ENCODE measurements around the gene USP53. TPM values are rescaled to one million over a fixed set of nuclear protein-coding genes. Genes with fewer than 3 reads are reported as not detected.
"Not testable (repeated sequence)": the region's sequence is repeated elsewhere in the genome, so short reads cannot be mapped to it uniquely, and the experiment has no call there.

The USP53 gene
- total RNA-seq, 1 experiment from 2014 or later = 16.9 TPM

DNA sequence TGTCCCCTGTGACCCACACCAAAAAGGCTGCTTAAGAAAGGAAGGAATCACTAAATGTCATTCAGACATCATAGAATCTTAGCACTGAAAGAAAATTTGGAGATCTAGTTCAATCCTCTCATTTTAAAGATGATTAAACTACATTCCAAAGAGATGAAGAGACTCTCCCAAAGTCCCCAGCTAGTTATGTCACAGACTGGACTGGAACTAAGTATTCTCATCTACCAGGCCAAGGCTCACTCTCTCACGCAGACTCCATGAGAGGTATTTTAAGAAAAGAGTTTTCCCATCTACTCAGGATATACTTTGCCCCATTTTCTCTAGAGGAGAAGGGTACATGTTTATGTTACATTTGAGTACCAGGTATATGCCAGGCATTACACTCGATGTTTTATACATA lies 102.5 kb downstream of the USP53 start:
- DNase-seq (ENCODE audit: low spot score) = no peak

- DNase-seq (ENCODE audit: low spot score) = no peak
These were observed 105.5 kb downstream of the USP53 start for GRCh38 chr4:119317990-119318389.

DNA sequence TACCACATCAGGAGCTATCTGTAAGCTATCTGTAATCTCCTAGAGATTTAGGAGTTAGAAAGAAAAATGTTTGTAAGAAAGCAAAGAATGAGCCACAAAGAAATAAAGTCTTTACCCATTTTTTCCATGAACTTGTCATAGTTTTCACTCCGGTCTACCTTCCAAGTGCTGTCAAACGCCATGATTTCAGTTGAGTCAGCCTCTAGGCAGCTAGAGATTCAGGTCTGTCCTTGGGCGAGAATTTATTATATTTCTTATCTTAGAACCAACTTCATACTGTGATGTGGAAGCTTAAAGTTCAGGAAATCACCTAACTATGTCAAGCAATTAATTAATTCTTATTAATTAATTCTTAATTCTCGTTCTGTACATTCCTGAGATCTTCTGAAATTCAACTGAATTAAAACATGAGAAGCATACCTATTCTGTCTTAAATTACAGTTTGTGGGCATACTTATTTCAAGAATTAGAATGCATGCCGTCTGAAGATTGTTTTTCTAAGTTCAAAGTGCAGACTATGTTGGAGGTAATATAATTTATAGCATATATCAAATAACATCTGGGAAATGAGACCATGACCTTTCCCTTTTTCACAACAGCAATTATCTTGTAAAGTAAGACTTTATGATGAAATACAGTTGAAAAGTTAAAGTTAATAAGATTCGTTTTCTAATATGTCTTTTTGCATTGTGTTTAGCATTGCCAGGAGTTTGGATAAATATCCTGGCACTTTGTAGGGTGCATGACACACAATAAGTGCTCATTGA lies 109.6 kb downstream of the USP53 start, which contains the start of gene FABP2:
TSS of gene FABP2 (minus strand) at position 218 of the 767 bp plus-strand sequence. CDS start at position 182, 36 bp downstream.
- no peak for DNase-seq (ENCODE audit: low spot score)

GRCh38 chr4:119328695-119329094 lies 116.2 kb downstream of the USP53 start:
- no peak for DNase-seq (ENCODE audit: low spot score)

- no peak for DNase-seq (ENCODE audit: low spot score)
These were observed 117.5 kb downstream of the USP53 start for GRCh38 chr4:119329835-119330620.

- DNase-seq (ENCODE audit: low spot score) = not testable (repeated sequence)
These were observed 123.9 kb downstream of the USP53 start for GRCh38 chr4:119336332-119336979.

GRCh38 chr4:119337010-119337409 lies 124.5 kb downstream of the USP53 start:
- DNase-seq (ENCODE audit: low spot score) = no peak

DNA sequence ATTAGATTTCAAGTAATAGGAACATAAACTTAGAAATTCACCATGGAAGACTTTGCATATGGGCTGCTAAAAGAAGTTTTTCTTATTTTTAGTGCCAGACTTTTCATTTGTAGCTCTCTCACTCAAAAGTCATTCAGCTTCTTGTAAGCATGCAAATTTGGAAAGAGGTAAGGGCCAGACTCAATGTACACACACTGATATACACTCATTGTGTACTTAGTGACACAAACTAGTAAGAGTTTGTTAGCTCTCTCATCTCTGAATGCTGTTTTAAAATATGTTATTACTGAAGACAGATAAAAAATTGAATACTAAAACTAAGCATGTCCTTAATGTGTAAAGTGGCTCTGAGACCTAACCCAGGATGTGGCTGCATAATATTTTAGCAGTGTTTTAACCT lies 127.4 kb downstream of the USP53 start:
- DNase-seq (ENCODE audit: low spot score) = not testable (repeated sequence)

- DNase-seq (ENCODE audit: low spot score) = not testable (repeated sequence)
These were observed 130.8 kb downstream of the USP53 start for GRCh38 chr4:119343293-119343692.

Other genes with a start within 250 kb of the USP53 start
- gene MYOZ2, start 76.9 kb upstream of the USP53 start, total RNA-seq (2014; rRNA removed; shearing (Covaris generic)) = 0.10 TPM in 1 of 2 replicates, not detected in the other
- not detected in 2 replicates for gene FABP2, start 109.4 kb downstream of the USP53 start, total RNA-seq (2014; rRNA removed; shearing (Covaris generic))

Measured in A172 (cell line).